D721Med (cell line): ENCODE results near the gene UGT1A4.

Experiments
- DNase-seq: peaks from one replicate; pipeline ENCODE4 v3.0.0; 2011; ENCODE audit warnings: low spot score; ENCODE audit not compliant: insufficient read length
- FAIRE-seq: peaks from 2 replicates; lab custom pipeline; 2011; peaks lifted over from hg19 to GRCh38; lab: Jason Lieb, UNC
- TF ChIP-seq, protein P1 (sequence below): IDR thresholded peaks from 2 replicates; pipeline ENCODE4 v1.5.1; 2012; ENCODE audit warnings: mild to moderate bottlenecking, control low read depth; ENCODE audit not compliant: insufficient read depth; ENCODE audit errors: missing control alignments

Gene UGT1A4

DNA sequence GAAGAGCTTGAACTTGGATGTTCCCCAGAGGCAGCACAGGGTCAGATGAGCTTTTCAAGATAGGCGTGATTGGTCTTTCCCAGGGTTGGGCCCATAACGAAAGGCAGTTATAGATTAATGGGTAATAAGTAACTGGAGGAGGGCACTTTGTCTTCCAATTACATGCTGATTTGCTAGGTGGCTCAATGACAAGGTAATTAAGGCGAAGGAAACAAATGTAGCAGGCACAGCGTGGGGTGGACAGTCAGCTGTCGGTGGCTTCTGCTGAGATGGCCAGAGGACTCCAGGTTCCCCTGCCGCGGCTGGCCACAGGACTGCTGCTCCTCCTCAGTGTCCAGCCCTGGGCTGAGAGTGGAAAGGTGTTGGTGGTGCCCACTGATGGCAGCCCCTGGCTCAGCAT lies at the start of gene UGT1A4:
Gene UGT1A4, plus strand, starts transcription at position 185 of the 400 bp plus-strand sequence. Its CDS starts 85 bp downstream, at position 270.
- no peak for DNase-seq
- TF ChIP-seq, protein P1, sequence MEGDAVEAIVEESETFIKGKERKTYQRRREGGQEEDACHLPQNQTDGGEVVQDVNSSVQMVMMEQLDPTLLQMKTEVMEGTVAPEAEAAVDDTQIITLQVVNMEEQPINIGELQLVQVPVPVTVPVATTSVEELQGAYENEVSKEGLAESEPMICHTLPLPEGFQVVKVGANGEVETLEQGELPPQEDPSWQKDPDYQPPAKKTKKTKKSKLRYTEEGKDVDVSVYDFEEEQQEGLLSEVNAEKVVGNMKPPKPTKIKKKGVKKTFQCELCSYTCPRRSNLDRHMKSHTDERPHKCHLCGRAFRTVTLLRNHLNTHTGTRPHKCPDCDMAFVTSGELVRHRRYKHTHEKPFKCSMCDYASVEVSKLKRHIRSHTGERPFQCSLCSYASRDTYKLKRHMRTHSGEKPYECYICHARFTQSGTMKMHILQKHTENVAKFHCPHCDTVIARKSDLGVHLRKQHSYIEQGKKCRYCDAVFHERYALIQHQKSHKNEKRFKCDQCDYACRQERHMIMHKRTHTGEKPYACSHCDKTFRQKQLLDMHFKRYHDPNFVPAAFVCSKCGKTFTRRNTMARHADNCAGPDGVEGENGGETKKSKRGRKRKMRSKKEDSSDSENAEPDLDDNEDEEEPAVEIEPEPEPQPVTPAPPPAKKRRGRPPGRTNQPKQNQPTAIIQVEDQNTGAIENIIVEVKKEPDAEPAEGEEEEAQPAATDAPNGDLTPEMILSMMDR, result no peak
- no peak for FAIRE-seq

DNA sequence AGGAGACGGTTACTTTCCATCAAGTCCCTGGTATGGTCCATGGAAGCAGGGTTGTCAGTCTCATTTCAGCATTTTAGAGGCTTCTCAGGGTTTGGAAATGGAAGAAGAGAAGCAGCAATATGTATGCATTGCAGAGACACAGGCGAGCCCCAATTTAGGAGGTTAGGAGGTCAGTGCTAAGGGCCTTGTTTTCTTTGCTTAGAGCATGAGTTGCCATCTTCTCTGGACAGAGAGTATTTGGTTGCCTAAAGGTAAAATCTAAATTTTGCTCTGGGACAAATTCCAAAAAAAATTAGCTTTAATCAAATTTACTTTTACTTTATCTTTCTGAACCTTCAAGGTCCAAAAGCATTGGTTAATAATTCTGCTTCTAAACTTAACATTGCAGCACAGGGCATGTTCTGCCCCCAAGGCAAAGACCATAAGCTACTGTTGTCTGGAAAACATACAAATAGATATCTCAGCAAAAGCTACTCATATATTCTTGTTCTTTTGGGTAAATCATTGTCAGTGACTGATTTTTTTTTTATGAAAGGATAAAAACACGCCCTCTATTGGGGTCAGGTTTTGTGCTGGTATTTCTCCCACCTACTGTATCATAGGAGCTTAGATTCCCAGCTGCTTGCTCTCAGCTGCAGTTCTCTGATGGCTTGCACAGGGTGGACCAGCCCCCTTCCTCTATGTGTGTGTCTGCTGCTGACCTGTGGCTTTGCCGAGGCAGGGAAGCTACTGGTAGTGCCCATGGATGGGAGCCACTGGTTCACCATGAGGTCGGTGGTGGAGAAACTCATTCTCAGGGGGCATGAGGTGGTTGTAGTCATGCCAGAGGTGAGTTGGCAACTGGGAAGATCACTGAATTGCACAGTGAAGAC lies 47.0 kb upstream of the UGT1A4 start, which contains the start of gene UGT1A9:
Gene UGT1A9, plus strand, starts transcription at position 609 of the 872 bp plus-strand sequence. Its CDS starts 37 bp downstream, at position 646.
- TF ChIP-seq, protein P1, result no peak
- DNase-seq, result no peak
- FAIRE-seq, result no peak

DNA sequence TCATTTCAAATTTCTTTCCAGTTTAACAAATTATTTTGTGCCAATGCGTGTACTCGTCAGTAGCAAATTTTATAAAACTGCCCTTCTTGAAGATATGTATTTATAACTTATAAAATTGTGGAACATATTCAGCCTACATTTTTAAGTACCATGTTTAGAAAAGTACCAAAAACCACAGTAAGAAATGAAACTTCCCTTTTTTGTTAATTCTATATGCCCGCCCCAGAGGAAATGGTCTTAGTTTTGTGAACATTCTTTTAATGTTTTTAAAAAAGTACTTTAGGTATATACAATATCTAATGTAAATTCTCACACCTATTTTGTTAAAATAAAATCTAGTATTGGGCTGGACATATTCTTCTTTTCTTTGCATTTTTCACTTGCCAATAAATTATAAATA lies 45.6 kb upstream of the UGT1A4 start:
- DNase-seq (no peak), FAIRE-seq (no peak)
- TF ChIP-seq, protein P1, result no peak

DNA sequence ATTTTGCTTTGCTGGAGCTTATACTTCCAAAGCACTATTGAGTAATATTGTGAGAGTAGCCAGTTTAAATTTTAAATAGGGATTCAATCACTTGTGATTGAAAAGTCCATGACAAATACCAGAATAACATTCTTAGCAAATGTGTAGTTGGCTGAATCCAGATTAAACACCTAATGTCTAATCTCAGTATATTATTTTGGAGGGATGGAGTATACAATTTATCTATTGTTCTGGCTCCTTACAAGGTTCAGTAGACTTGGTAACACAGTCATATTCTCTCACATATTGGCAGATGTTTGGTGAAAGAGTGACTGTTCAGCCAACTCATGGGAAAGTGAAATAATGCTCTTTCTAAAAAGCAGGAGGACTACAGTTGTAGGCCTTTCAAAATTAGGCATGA lies 44.6 kb upstream of the UGT1A4 start:
- FAIRE-seq (no peak), DNase-seq (no peak)
- TF ChIP-seq, protein P1, result no peak

DNA sequence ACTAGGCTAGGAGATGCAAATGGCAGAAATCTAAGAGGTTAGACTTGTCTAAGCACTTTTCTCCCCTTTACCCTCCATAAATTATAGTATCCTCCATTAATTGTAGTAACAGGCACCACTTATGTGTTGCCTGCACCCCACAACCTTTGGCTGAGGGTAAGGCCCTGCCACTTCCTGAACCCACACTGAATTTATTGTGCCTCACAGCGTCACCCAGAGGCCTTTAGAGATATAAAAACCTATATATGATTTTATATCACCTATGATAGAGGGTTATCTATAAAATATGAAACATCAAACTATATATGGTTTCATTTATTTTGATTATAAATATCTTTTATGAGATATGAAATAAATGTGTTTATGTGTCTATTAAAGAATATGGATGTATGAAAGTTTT lies 44.2 kb upstream of the UGT1A4 start:
- FAIRE-seq (no peak), DNase-seq (no peak)
- TF ChIP-seq, protein P1, result no peak

DNA sequence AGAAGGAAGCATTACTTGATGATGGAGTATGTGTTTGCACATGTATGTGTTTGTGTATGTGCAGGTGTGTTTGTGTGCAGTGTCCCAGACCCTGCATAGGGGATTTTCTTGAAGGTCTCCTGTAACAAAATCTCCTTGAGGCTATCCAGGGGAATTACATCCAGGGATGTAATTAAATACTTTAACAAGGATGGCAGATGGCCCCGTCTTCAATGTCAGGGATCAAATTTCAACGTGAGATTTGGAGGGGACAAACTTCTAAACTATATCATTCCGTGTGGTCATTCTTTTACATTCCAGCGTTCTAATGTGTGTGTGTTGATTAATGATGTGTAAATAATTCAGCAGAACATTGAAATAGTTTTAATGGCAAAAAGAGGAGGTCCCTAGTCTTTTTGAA lies 43.5 kb upstream of the UGT1A4 start:
- FAIRE-seq, result peak; percentile 94
- TF ChIP-seq, protein P1, result no peak
- DNase-seq, result no peak

DNA sequence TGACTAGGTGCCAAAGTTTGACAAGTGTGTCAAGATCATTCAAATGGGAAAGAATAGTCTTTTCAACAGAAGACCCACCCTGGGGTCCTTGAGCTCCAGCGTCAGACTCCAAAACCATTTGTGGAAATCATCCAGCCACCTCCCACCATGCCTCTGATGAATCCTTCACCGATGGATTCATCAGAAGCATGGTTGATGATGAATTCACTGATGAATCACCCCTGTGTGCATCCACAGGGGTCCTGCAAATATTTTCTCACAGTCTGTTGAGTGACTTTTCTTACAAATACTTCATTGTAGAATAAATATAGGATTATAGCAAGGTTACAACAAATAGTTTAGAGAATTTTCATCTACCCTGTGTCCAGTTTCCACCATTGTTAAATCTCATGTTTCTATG lies 42.5 kb upstream of the UGT1A4 start:
- TF ChIP-seq, protein P1, result no peak
- no peak for DNase-seq
- FAIRE-seq, result no peak
